Fibroblast of peridontal ligament (primary cell): Measurements from ENCODE around the gene IGLL5.

Experiments used
- DNase-seq: peaks from one replicate; pipeline ENCODE4 v3.0.0-alpha.2; 2010; ENCODE audit errors: extremely low read depth

Gene IGLL5

GRCh38 chr22:22863001-22863400, 24.6 kb upstream of the IGLL5 start:
- DNase-seq = no peak

DNA sequence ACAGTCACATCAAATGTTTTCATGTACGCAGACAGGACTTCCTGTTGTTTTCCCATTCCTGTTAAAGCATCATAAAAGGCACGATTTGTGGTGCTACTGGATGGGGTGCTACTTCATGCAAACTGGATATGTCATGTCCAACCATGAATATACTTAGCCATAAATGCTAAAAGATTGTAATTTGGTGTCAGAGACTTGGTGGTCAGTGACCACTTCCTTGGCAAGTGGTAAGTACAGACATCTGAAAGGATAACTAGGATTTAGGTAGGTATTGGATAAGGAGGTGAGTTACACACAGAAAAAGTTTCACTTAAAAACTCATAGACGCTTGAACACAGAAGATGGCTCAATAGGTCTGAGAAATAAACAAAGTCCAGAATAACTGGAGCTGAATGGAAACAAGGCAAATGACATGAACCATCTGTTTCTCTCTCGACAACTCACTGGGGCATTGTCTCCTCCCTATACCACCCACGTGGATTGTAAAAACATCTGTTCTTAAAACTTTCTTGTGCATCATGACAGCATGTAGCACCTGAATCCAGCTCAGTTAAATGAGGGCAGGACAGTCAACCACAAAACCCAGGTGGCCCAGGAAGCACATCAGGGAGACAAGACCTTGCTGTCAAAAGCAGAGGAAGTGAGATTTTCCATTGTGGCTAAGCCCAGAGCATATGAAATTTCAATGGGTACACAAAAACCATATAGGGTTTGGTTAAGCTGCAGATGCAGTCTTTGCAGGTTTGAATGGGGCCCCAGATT, 22.1 kb upstream of the IGLL5 start:
- DNase-seq = no peak

DNA sequence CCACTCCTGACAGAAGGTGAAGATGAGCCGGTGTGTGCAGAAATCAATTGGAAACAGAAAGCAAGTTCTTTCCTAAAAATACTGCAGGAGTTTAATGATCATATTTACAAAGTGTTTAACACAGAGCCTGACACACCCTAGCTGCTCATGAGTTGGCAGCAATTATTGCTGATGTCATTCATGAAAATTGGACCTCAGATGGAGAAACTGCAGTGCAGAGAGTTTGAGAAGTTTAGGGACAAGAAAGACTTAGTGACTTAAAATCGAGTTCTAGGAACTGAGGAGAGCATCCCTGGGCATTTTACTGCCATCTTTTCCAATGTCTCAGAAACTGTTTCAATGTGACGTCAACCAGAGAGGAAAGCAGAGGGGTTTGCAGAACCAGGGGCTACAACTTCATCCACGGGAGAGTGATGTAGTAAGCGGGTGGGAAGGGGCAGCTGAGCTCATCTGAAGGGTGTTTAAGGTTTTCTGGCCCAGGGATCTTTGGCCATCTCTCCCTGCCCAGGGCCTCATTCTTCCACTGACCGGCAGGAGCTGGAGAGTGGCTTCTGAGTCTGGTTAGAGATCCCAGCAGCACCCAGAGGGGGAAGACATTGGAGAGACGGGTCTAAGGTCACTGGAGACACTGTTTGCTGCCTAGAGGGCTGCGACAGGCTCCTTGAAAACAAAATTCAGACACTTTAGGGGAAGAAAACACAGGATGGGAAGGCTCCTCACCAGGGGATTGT, 21.1 kb upstream of the IGLL5 start:
- DNase-seq = peak; percentile 11

DNA sequence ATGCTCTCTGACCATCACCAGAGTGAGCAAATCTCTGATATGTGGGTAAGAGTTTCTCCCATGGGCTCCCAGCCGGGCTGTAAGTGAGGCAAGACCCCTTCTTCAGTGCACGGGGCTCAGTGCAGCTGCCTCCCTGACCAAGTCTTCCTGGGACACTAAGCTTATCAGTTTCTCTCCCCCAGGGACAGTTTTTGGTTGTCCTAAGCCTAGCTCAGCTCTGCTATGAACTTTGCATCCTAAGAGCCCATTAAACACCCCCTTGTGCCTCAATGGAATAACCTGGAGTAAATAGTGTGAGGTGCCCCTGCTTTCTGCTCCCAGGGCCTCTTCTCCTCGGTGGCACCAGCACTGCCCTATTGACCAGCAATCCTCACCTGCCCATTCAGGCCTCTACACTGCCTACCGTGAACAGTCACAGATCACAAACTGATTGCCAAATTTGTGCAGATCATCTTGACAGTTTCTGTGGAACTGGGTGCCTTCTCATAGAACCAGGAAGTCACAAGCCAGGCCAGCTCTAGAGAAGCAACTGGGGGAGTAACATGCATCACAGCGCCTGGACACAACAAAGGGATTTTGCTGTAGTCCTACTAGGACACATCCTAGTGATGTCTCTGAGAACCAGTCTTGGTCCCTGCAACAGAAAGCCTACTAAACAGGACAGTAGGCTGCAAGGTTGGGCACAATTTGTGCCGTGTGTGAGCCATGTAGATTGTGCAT, 19.5 kb upstream of the IGLL5 start:
- DNase-seq = no peak

- DNase-seq = no peak
These were observed 16.8 kb upstream of the IGLL5 start for GRCh38 chr22:22870577-22871404.

- DNase-seq = no peak
These were observed 15.9 kb upstream of the IGLL5 start for GRCh38 chr22:22871536-22872278.

GRCh38 chr22:22872722-22873708, 14.6 kb upstream of the IGLL5 start:
- no peak for DNase-seq

DNA sequence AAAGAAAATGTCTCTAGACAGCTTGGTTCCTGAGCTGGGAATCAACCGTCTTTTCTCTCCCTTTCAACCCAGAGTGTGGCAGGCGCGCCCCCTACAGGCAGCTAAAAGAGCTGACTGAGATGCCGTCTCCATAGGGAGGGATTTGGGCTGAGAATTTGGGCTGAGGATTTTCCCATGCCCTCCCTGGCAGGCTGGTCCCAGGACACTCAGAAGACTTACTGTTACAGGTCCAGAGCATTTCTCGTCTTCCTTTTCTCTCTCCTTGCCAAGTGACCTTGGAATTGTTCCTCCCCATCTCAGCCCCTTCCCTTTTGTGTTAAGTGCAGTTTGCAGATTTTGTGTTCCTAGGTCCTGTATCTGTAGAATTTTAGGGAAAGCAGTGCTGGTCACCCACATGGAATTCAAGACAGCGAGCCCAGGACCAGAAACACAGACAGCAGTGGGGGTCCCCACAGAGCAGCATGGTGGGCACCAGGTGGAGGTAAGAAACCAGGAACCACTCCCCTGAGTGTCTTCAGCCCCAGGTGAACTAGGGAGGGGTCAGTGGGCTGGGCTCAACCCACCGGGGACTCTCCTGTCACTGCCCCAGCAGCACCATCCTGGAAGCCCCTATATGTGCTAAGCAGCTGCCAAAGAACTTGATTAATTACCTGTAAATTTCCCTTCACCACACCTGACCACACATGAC, 9.9 kb upstream of the IGLL5 start:
- peak; percentile 51 for DNase-seq

- no peak for DNase-seq
These were observed 9.4 kb upstream of the IGLL5 start for GRCh38 chr22:22878211-22878570.

GRCh38 chr22:22878801-22879674, 8.6 kb upstream of the IGLL5 start:
- no peak for DNase-seq

DNA sequence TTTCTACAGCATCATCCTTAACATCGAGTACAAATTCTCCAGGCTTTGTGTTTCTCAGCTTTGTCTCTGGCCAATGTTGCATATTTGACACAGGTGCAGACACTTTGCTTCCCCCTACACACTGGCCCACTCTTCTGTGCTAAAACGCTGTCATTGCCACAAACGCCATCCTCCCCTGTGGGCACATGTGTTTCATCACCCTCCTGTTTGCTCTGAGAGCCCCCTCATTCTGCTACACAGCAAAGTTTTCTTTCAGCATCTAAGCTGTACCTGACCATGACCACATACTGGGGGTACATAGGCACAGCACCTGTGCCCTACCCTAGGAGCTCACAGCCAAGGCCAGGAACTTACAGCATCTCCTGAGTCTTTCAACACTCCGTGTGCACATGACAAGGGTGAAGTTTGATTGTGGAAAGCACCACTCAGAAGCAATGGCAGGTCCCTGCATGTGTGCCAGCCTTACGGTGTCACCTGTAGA, 7.9 kb upstream of the IGLL5 start:
- DNase-seq = no peak

DNA sequence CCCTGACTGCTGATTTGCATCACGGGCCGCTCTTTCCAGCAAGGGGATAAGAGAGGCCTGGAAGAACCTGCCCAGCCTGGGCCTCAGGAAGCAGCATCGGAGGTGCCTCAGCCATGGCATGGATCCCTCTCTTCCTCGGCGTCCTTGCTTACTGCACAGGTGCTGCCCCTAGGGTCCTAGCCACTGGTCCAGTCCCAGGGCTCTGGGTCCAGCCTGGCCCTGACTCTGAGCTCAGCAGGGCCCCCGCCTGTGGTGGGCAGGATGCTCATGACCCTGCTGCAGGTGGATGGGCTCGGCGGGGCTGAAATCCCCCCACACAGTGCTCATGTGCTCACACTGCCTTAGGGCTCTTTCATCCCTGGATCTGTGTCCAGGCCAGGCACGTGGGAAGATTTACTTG, 7.0 kb upstream of the IGLL5 start:
- no peak for DNase-seq

DNA sequence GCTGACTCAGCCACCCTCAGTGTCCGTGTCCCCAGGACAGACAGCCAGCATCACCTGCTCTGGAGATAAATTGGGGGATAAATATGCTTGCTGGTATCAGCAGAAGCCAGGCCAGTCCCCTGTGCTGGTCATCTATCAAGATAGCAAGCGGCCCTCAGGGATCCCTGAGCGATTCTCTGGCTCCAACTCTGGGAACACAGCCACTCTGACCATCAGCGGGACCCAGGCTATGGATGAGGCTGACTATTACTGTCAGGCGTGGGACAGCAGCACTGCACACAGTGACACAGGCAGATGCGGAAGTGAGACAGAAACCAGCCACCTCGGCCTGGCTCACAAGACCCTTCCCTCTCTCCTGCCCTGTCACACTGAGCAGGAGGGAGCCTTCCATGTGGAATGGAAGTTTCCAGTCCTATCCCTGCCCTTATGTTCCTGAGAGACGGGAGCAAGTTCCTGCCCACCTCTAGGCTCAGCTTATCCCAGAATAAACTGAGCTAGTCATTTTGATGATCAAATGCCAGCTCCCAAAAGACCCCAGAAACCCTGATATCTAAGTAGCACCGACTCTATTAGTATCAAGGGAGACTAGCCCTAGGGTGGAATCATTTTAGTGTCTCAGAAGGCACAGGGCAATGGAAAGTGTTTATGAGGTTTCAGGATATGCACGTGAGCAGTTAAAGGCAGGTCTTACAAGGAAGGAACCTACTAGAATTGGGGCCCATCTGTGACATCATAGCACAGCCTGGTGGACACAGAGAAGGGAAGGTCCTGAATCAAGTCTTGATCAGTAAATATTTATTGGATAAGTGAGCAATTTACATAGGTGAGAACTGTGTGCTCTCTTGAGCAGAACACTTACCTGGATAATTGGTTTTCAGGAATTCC, 6.3 kb upstream of the IGLL5 start:
- no peak for DNase-seq

GRCh38 chr22:22882033-22882717, 5.4 kb upstream of the IGLL5 start:
- DNase-seq = no peak

GRCh38 chr22:22883090-22883727, 4.4 kb upstream of the IGLL5 start:
- no peak for DNase-seq
